H1 (cell line): ENCODE measurements around the gene MTPN. TPM values are rescaled to one million over a fixed set of nuclear protein-coding genes. Genes with fewer than 3 reads are reported as not detected.

ENCODE experiments used
- CTCF ChIA-PET: fragments of 300-600 bp; sonication (Branson Sonifier 250); formaldehyde crosslinking; loops from one replicate; lab custom pipeline; 2021; ENCODE audit not compliant: partially characterized antibody; lab: Charles Lee
- POLR2A ChIA-PET: fragments of 300-600 bp; sonication (Branson Sonifier 250); formaldehyde crosslinking; loops from one replicate; lab custom pipeline; 2021; ENCODE audit warnings: inconsistent platforms; ENCODE audit not compliant: partially characterized antibody; lab: Charles Lee
- DNase-seq, 2 experiments: peaks; one replicate each; pipeline versions ENCODE4 v3.0.0 to v3.0.0-alpha.2; 2010 to 2022; ENCODE audit warnings: low spot score in 2 of 2, low read depth in 1 of 2, mixed read lengths in 1 of 2
- FAIRE-seq: peaks from 2 replicates; lab custom pipeline; 2011; peaks lifted over from hg19 to GRCh38; lab: Jason Lieb, UNC
- H2AFZ ChIP-seq: 2 replicates; pipeline ENCODE4 v1.8.1; 2012; ENCODE audit warnings: low read length, inconsistent platforms
- H2AK5ac ChIP-seq: 2 replicates; pipeline ENCODE4 v1.6.1; 2013; ENCODE audit warnings: low read depth, low read length
- H2BK120ac ChIP-seq: replicated peaks from 2 replicates; pipeline ENCODE3; 2013; ENCODE audit warnings: low read depth, low read length, inconsistent platforms
- H2BK12ac ChIP-seq: 2 replicates; pipeline ENCODE4 v1.6.1; 2013; ENCODE audit warnings: low read depth, low read length
- H2BK15ac ChIP-seq: 2 replicates; pipeline ENCODE4 v1.6.1; 2013; ENCODE audit warnings: low read length
- H2BK20ac ChIP-seq: 2 replicates; pipeline ENCODE4 v1.6.1; 2013; ENCODE audit warnings: low read length
- H2BK5ac ChIP-seq: 2 replicates; pipeline ENCODE4 v1.6.1; 2013; ENCODE audit warnings: low read depth, low read length
- H3K14ac ChIP-seq: 2 replicates; pipeline ENCODE4 v1.6.1; 2013; ENCODE audit warnings: inconsistent platforms; ENCODE audit not compliant: insufficient read length
- H3K18ac ChIP-seq: 2 replicates; pipeline ENCODE4 v1.6.1; 2013; ENCODE audit warnings: low read length; ENCODE audit errors: extremely low read depth
- H3K23ac ChIP-seq: 2 replicates; pipeline ENCODE4 v1.6.1; 2013; ENCODE audit warnings: inconsistent platforms; ENCODE audit not compliant: insufficient read length
- H3K23me2 ChIP-seq: 2 replicates; pipeline ENCODE4 v1.6.1; 2013; ENCODE audit warnings: low read depth, low read length
- H3K27ac ChIP-seq: 2 replicates; pipeline ENCODE4 v1.6.1; 2011; ENCODE audit warnings: low read depth, low read length, inconsistent platforms
- H3K27me3 ChIP-seq, 4 experiments: replicated peaks in 1 of 4; 1 replicate in 1 of 4; 2 replicates in 3 of 4; pipeline versions ENCODE4 v1.6.1 to v1.8.1; 2011 to 2013; ENCODE audit warnings: low read length in 3 of 4, mild to moderate bottlenecking in 3 of 4, inconsistent platforms in 2 of 4, mixed read lengths in 2 of 4, moderate library complexity in 1 of 4; ENCODE audit not compliant: control insufficient read depth in 3 of 4, insufficient read depth in 3 of 4; ENCODE audit errors: extremely low read depth in 1 of 4
- H3K36me3 ChIP-seq, 4 experiments: 2 replicates each; pipeline versions ENCODE4 v1.6.1 to v1.8.1; 2011 to 2013; ENCODE audit warnings: mild to moderate bottlenecking in 4 of 4, low read length in 3 of 4, moderate library complexity in 2 of 4, control low read depth in 1 of 4, inconsistent platforms in 1 of 4; ENCODE audit not compliant: insufficient read depth in 4 of 4, control insufficient read depth in 2 of 4
- H3K4ac ChIP-seq: replicated peaks from 2 replicates; pipeline ENCODE3; 2013; ENCODE audit warnings: low read length, low read depth, mixed read lengths, inconsistent platforms; ENCODE audit not compliant: insufficient read length
- H3K4me1 ChIP-seq, 4 experiments: replicated peaks in 1 of 4; 1 replicate in 1 of 4; 2 replicates in 3 of 4; pipeline versions ENCODE4 v1.6.1 to v1.8.1; 2011 to 2013; ENCODE audit warnings: low read length in 3 of 4, inconsistent platforms in 2 of 4, mixed read lengths in 1 of 4; ENCODE audit not compliant: insufficient read depth in 4 of 4, control insufficient read depth in 3 of 4
- H3K4me2 ChIP-seq, 2 experiments: 2 replicates each; pipeline versions ENCODE4 v1.6.1 to v1.8.1; 2011 to 2013; ENCODE audit warnings: low read depth in 2 of 2, low read length in 2 of 2, control low read depth in 1 of 2, inconsistent platforms in 1 of 2, mild to moderate bottlenecking in 1 of 2; ENCODE audit not compliant: insufficient read depth in 1 of 2
- H3K4me3 ChIP-seq, 4 experiments: fragments of 200-600, 300-600 bp in 1 of 4; sonication (generic), shearing (Covaris generic), sonication (Bioruptor Twin) in 1 of 4; 2 replicates each; pipeline versions ENCODE4 v1.5.1 to v1.8.1; 2011 to 2016; ENCODE audit warnings: low read length in 4 of 4, low read depth in 3 of 4, control low read depth in 2 of 4, inconsistent platforms in 2 of 4, mild to moderate bottlenecking in 2 of 4, mixed read lengths in 1 of 4, moderate library complexity in 1 of 4; ENCODE audit not compliant: insufficient read depth in 2 of 4; ENCODE audit errors: extremely low read depth in 1 of 4
- H3K56ac ChIP-seq: replicated peaks from 2 replicates; pipeline ENCODE3; 2013; ENCODE audit warnings: low read depth, mild to moderate bottlenecking, mixed read lengths, low read length, inconsistent platforms; ENCODE audit not compliant: insufficient read length
- H3K79me1 ChIP-seq: 2 replicates; pipeline ENCODE4 v1.6.1; 2013; ENCODE audit warnings: low read depth, low read length, control low read depth
- H3K79me2 ChIP-seq, 2 experiments: 2 replicates each; pipeline versions ENCODE4 v1.6.1 to v1.8.1; 2012 to 2013; ENCODE audit warnings: low read length in 2 of 2, mild to moderate bottlenecking in 2 of 2, inconsistent platforms in 1 of 2; ENCODE audit not compliant: insufficient read depth in 2 of 2, control insufficient read depth in 1 of 2
- H3K9ac ChIP-seq, 4 experiments: replicated peaks in 1 of 4; 1 replicate in 1 of 4; 2 replicates in 3 of 4; pipeline versions ENCODE4 v1.6.1 to v1.8.1; 2011 to 2013; ENCODE audit warnings: low read depth in 3 of 4, low read length in 3 of 4, control low read depth in 2 of 4, mild to moderate bottlenecking in 2 of 4, moderate library complexity in 2 of 4, inconsistent platforms in 1 of 4; ENCODE audit errors: extremely low read depth in 1 of 4
- H3K9me3 ChIP-seq, 2 experiments: 2 replicates each; pipeline versions ENCODE4 v1.6.1 to v1.8.1; 2012 to 2013; ENCODE audit warnings: mild to moderate bottlenecking in 2 of 2, moderate library complexity in 2 of 2, control low read depth in 1 of 2, inconsistent platforms in 1 of 2, low read depth in 1 of 2, low read length in 1 of 2, mixed read lengths in 1 of 2; ENCODE audit not compliant: insufficient read depth in 2 of 2
- H4K20me1 ChIP-seq, 2 experiments: replicated peaks in 1 of 2; 2 replicates each; pipeline versions ENCODE3 to v1.8.1; 2011 to 2013; ENCODE audit warnings: inconsistent platforms in 2 of 2, low read length in 2 of 2, mild to moderate bottlenecking in 1 of 2; ENCODE audit not compliant: insufficient read depth in 2 of 2, control insufficient read depth in 1 of 2
- H4K5ac ChIP-seq: 2 replicates; pipeline ENCODE4 v1.6.1; 2013; ENCODE audit warnings: low read length, low read depth, mixed read lengths, inconsistent platforms; ENCODE audit not compliant: insufficient read length
- H4K8ac ChIP-seq: 2 replicates; pipeline ENCODE4 v1.8.0; 2013; ENCODE audit warnings: mild to moderate bottlenecking, moderate library complexity, low read length, inconsistent platforms; ENCODE audit not compliant: insufficient read depth; ENCODE audit errors: extremely low read depth
- H4K91ac ChIP-seq: replicated peaks from 2 replicates; pipeline ENCODE3; 2013; ENCODE audit warnings: low read length, mixed read lengths, inconsistent platforms; ENCODE audit not compliant: insufficient read length
- CBX8 ChIP-seq: fragments of 300-800, 300-1000 bp; sonication (generic); IDR thresholded peaks from 2 replicates; pipeline ENCODE4 v1.7.1; 2016; ENCODE audit warnings: low read depth, low read length, borderline replicate concordance
- CHD2 ChIP-seq: IDR thresholded peaks from 2 replicates; pipeline ENCODE4 v1.6.1; 2012; ENCODE audit warnings: low read length, improper control_type of control experiment
- GABPA ChIP-seq: IDR thresholded peaks from 2 replicates; pipeline ENCODE4 v1.6.1; 2011; ENCODE audit warnings: mild to moderate bottlenecking, low read length, moderate library complexity, borderline replicate concordance; ENCODE audit not compliant: insufficient read depth
- GTF2F1 ChIP-seq: IDR thresholded peaks from 2 replicates; pipeline ENCODE4 v1.6.1; 2012; ENCODE audit warnings: low read depth, low read length, improper control_type of control experiment, borderline replicate concordance
- JUN ChIP-seq: IDR thresholded peaks from 2 replicates; pipeline ENCODE4 v1.6.1; 2011; ENCODE audit warnings: low read depth, mild to moderate bottlenecking, improper control_type of control experiment, low read length
- JUND ChIP-seq: IDR thresholded peaks from 2 replicates; pipeline ENCODE4 v1.6.1; 2011; ENCODE audit warnings: mild to moderate bottlenecking, improper control_type of control experiment, low read length
- TAF7 ChIP-seq: optimal IDR thresholded peaks from 2 replicates; pipeline ENCODE3; 2011; ENCODE audit warnings: low read depth, mild to moderate bottlenecking, inconsistent platforms, low read length, moderate library complexity, borderline replicate concordance
- TBP ChIP-seq: IDR thresholded peaks from 2 replicates; pipeline ENCODE4 v1.6.1; 2011; ENCODE audit warnings: low read depth, low read length, improper control_type of control experiment
- WGBS, 2 experiments: shearing (Covaris generic) in 1 of 2; methylation state at CpG; one replicate each; pipeline versions ENCODE4 v1.1.6 to v1.1.7; 2013 to 2015; ENCODE audit warnings: low lambda C conversion rate in 2 of 2, mixed read lengths in 2 of 2, inconsistent platforms in 1 of 2, low coverage in 1 of 2, missing lambda C conversion rate in 1 of 2; ENCODE audit not compliant: insufficient replicate concordance in 2 of 2, insufficient coverage in 1 of 2, insufficient read length in 1 of 2; ENCODE audit errors: extremely low coverage in 1 of 2, missing lambda C conversion rate in 1 of 2; 5-methylcytosine and 5-hydroxymethylcytosine counted together
- polyA plus RNA-seq, 7 experiments: library from polyadenylated mRNA; depleted of rRNA in 3 of 7; stranded (reverse) in 5 of 7; unstranded in 2 of 7; fragments of >200 nt in 5 of 7; fragments of 200-250 nt in 2 of 7; gene quantifications; 1 replicate in 5 of 7; 2 replicates in 1 of 7; 4 replicates in 1 of 7; pipeline versions ENCODE4 v1.2.1 to v1.2.3, GENCODE V29; 2011 to 2013; ENCODE audit warnings: missing spikeins in 2 of 7, mixed read lengths in 2 of 7
- total RNA-seq: library from RNA; stranded (reverse); fragmentation: NEBNext Ultra II Directional; extraction: Animal tissue kit (Norgen Biotek cat#: 25700); gene quantifications from 2 replicates; pipeline ENCODE4 v1.2.1, GENCODE V29; 2021
- TF ChIP-seq, protein P1 (sequence below): IDR thresholded peaks from 2 replicates; pipeline ENCODE4 v1.6.1; 2011; ENCODE audit warnings: low read length, improper control_type of control experiment
- TF ChIP-seq, protein P2 (sequence below): IDR thresholded peaks from 2 replicates; pipeline ENCODE4 v1.6.1; 2011; ENCODE audit warnings: low read depth, mild to moderate bottlenecking, low read length; ENCODE audit not compliant: insufficient read depth
- TF ChIP-seq, protein P3 (sequence below): IDR thresholded peaks from 2 replicates; pipeline ENCODE4 v1.6.1; 2012; ENCODE audit warnings: inconsistent platforms
- TF ChIP-seq, protein P4 (sequence below): IDR thresholded peaks from 2 replicates; pipeline ENCODE4 v1.6.1; 2012; ENCODE audit warnings: inconsistent platforms

MTPN gene
- total and polyA plus RNA-seq, 2 of the 8 experiments (the other 6 are each of a cell fraction or from before 2014, with no cell fraction given), result 33.0 to 101 TPM

DNA sequence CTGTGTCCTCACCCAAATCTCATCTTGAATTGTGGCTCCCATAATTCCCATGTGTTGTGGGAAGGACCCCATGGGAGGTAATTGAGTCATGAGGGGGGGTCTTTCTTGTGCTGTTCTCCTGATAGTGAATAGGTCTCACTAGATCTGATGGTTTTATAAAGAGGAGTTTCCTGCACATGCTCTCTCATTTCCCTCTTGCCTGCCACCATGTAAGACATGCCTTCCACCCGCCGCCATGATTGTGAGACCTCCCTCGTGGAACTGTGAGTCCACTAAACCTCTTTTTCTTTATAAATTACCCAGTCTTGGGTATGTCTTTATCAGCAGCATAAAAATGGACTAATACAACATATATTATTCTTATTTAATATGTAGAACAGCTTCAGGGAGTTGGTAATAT, 29.0 kb upstream of the MTPN start:
- no peak overlapping the region for H3K14ac ChIP-seq
- no peak overlapping the region for H2BK5ac ChIP-seq
- 0 out of 2 replicates have a peak, but pooled peaks cover 3% of the 10 kb centered on the region for H3K23me2 ChIP-seq
- H2BK20ac ChIP-seq, result no peak overlapping the region
- no peaks in the 10 kb centered on the region for H3K79me1 ChIP-seq
- no peaks in the 10 kb centered on the region for H3K9me3 ChIP-seq
- H3K27me3 ChIP-seq, result no peaks in the 10 kb centered on the region
- no peak overlapping the region for H4K8ac ChIP-seq
- H3K27ac ChIP-seq, result no peak overlapping the region
- 98% methylated on average over 3 of the region's 3 CpGs; no CpG with 5 or more reads in 1 of the 2 experiments for WGBS, 2 experiments
- no peak overlapping the region for H2AK5ac ChIP-seq
- no peak overlapping the region for H3K4me2 ChIP-seq
- H4K91ac ChIP-seq, result no peak overlapping the region
- H2AFZ ChIP-seq, result no peak overlapping the region
- H2BK12ac ChIP-seq, result no peak overlapping the region
- no peak overlapping the region for H3K4ac ChIP-seq
- H3K36me3 ChIP-seq, result no peaks in the 10 kb centered on the region
- H4K5ac ChIP-seq, result no peak overlapping the region
- POLR2A ChIA-PET, result no interaction called here
- no peak overlapping the region for H3K23ac ChIP-seq
- no peak overlapping the region for H2BK15ac ChIP-seq
- H3K4me1 ChIP-seq, result no peaks in the 10 kb centered on the region
- H2BK120ac ChIP-seq, result no peak overlapping the region
- CTCF ChIA-PET, result interaction anchor here (0.6 to 3.8 kb wide), 4 partner anchors 17 to 731 kb away, joined by 3 to 16 read pairs (median 4); no protein-coding TSS in a partner anchor
- H3K9ac ChIP-seq, result no peak overlapping the region
- H3K18ac ChIP-seq, result no peak overlapping the region
- no peak for FAIRE-seq
- no peak for DNase-seq
- H3K56ac ChIP-seq, result no peak overlapping the region
- no peak overlapping the region for H3K4me3 ChIP-seq
- H4K20me1 ChIP-seq, result no peaks in the 10 kb centered on the region
- no peaks in the 10 kb centered on the region for H3K79me2 ChIP-seq
- no peak for TF ChIP-seq CBX8
- TF ChIP-seq GABPA, result no peak
- no peak for TF ChIP-seq JUND
- TF ChIP-seq GTF2F1, result no peak
- TF ChIP-seq, protein P1, sequence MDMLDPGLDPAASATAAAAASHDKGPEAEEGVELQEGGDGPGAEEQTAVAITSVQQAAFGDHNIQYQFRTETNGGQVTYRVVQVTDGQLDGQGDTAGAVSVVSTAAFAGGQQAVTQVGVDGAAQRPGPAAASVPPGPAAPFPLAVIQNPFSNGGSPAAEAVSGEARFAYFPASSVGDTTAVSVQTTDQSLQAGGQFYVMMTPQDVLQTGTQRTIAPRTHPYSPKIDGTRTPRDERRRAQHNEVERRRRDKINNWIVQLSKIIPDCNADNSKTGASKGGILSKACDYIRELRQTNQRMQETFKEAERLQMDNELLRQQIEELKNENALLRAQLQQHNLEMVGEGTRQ, result no peak
- TF ChIP-seq, protein P2, sequence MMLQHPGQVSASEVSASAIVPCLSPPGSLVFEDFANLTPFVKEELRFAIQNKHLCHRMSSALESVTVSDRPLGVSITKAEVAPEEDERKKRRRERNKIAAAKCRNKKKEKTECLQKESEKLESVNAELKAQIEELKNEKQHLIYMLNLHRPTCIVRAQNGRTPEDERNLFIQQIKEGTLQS, result no peak
- no peak for TF ChIP-seq TAF7
- TF ChIP-seq JUN, result no peak
- TF ChIP-seq, protein P3, sequence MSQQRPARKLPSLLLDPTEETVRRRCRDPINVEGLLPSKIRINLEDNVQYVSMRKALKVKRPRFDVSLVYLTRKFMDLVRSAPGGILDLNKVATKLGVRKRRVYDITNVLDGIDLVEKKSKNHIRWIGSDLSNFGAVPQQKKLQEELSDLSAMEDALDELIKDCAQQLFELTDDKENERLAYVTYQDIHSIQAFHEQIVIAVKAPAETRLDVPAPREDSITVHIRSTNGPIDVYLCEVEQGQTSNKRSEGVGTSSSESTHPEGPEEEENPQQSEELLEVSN, result no peak
- TF ChIP-seq CHD2, result no peak
- TF ChIP-seq, protein P4, sequence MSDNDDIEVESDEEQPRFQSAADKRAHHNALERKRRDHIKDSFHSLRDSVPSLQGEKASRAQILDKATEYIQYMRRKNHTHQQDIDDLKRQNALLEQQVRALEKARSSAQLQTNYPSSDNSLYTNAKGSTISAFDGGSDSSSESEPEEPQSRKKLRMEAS, result no peak
- no peak for TF ChIP-seq TBP
